ENCODE measurements around the gene VPS50.
"Not testable (repeated sequence)": the region's sequence is repeated elsewhere in the genome, so short reads cannot be mapped to it uniquely, and the experiment has no call there.

Gene VPS50

DNA sequence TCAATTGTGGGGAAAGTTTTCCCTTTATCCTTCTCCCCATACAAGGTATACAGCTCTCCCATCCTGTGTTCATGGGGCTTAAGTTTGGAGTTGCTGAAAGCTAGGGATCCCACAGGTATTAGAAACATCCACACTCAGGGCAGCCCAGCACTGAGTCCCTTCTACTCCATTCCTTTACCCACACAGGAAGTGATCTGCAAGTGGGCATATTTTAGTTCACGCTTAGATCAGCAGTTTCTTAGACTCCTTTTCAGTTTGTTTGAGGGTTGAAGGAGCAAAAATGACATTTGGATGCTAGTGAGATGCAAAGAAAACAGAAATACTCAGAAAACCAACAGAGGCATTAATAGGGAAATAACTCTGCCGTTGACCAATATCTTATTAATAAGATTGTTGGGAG is 134.7 kb downstream of the VPS50 start:
- H3K4me3 ChIP-seq (ENCODE audit: low read depth, low read length): no peak overlapping the region
- H3K36me3 ChIP-seq (ENCODE audit: insufficient read depth, low read length): no peaks in the 10 kb centered on the region
- H3K79me2 ChIP-seq (ENCODE audit: control insufficient read depth, insufficient read depth, low read length, unreplicated experiment): no peaks in the 10 kb centered on the region
- no peak overlapping the region for H2AFZ ChIP-seq (ENCODE audit: low read length, unreplicated experiment)
- H3K27ac ChIP-seq (ENCODE audit: low read depth, low read length): no peak overlapping the region
- no peaks in the 10 kb centered on the region for H3K4me1 ChIP-seq (ENCODE audit: control insufficient read depth, insufficient read depth, low read length, unreplicated experiment)
- H3K27me3 ChIP-seq (ENCODE audit: insufficient read depth, low read length): no peaks in the 10 kb centered on the region; the same call in 1 of the 2 replicates

GRCh38 chr7:93367254-93367653 is 135.1 kb downstream of the VPS50 start:
- Histone ChIP-seq H3K4me3 (ENCODE audit: low read depth, low read length) (no peak overlapping the region), H3K27me3 (ENCODE audit: insufficient read depth, low read length) (no peaks in the 10 kb centered on the region; the same call in 1 of the 2 replicates), H3K27ac (ENCODE audit: low read depth, low read length) (no peak overlapping the region), H3K36me3 (ENCODE audit: insufficient read depth, low read length) (no peaks in the 10 kb centered on the region), H2AFZ (ENCODE audit: low read length, unreplicated experiment) (no peak overlapping the region), H3K79me2 (ENCODE audit: control insufficient read depth, insufficient read depth, low read length, unreplicated experiment) (no peaks in the 10 kb centered on the region), H3K4me1 (ENCODE audit: control insufficient read depth, insufficient read depth, low read length, unreplicated experiment) (no peaks in the 10 kb centered on the region)

DNA sequence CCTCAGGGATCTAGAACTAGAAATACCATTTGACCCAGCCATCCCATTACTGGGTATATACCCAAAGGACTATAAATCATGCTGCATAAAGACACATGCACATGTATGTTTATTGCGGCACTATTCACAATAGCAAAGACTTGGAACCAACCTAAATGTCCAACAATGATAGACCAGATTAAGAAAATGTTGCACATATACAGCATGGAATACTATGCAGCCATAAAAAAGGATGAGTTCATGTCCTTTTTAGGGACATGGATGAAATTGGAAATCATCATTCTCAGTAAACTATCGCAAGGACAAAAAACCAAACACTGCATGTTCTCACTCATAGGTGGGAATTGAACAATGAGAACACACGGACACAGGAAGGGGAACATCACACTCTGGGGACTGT is 138.8 kb downstream of the VPS50 start:
- not testable (repeated sequence) for H3K4me3 ChIP-seq (ENCODE audit: low read depth, low read length); H3K36me3 ChIP-seq (ENCODE audit: insufficient read depth, low read length); H3K27me3 ChIP-seq (ENCODE audit: insufficient read depth, low read length); H2AFZ ChIP-seq (ENCODE audit: low read length, unreplicated experiment); H3K4me1 ChIP-seq (ENCODE audit: control insufficient read depth, insufficient read depth, low read length, unreplicated experiment); H3K27ac ChIP-seq (ENCODE audit: low read depth, low read length); H3K79me2 ChIP-seq (ENCODE audit: control insufficient read depth, insufficient read depth, low read length, unreplicated experiment)

DNA sequence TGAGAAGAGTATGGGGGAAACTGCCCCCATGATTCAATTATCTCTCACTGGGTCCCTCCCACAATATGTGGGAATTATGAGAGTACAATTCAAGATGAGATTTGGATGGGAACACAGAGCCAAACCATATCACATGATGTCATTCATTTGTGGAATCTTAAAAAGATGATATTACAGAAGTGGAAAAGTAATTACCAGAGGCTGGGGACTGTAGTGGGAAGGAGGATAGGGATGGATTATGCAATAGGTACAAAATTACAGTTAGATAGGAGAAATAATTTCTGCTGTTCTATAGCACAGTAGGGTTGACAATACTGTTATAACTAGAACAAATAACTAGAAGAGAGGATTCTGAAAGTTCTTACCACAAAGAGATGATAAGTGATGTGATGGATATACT is 141.4 kb downstream of the VPS50 start:
- Histone ChIP-seq H3K4me3 (ENCODE audit: low read depth, low read length) (no peak overlapping the region), H3K79me2 (ENCODE audit: control insufficient read depth, insufficient read depth, low read length, unreplicated experiment) (no peaks in the 10 kb centered on the region), H2AFZ (ENCODE audit: low read length, unreplicated experiment) (no peak overlapping the region), H3K27me3 (ENCODE audit: insufficient read depth, low read length) (peaks cover 28% of the 10 kb centered on the region), H3K27ac (ENCODE audit: low read depth, low read length) (no peak overlapping the region), H3K36me3 (ENCODE audit: insufficient read depth, low read length) (no peaks in the 10 kb centered on the region), H3K4me1 (ENCODE audit: control insufficient read depth, insufficient read depth, low read length, unreplicated experiment) (no peaks in the 10 kb centered on the region)

- Histone ChIP-seq H2AFZ (ENCODE audit: low read length, unreplicated experiment) (no peak overlapping the region), H3K4me1 (ENCODE audit: control insufficient read depth, insufficient read depth, low read length, unreplicated experiment) (no peaks in the 10 kb centered on the region), H3K27ac (ENCODE audit: low read depth, low read length) (no peak overlapping the region), H3K27me3 (ENCODE audit: insufficient read depth, low read length) (peaks cover 37% of the 10 kb centered on the region), H3K36me3 (ENCODE audit: insufficient read depth, low read length) (no peaks in the 10 kb centered on the region), H3K79me2 (ENCODE audit: control insufficient read depth, insufficient read depth, low read length, unreplicated experiment) (no peaks in the 10 kb centered on the region), H3K4me3 (ENCODE audit: low read depth, low read length) (0 out of 2 replicates have a peak overlapping the region, but pooled peaks have one; percentile 10)
Measured at GRCh38 chr7:93374345-93374940, 142.3 kb downstream of the VPS50 start.

GRCh38 chr7:93375603-93376002 is 143.4 kb downstream of the VPS50 start:
- no peak overlapping the region for H2AFZ ChIP-seq (ENCODE audit: low read length, unreplicated experiment)
- no peak overlapping the region for H3K4me3 ChIP-seq (ENCODE audit: low read depth, low read length)
- peaks cover 44% of the 10 kb centered on the region for H3K27me3 ChIP-seq (ENCODE audit: insufficient read depth, low read length)
- H3K79me2 ChIP-seq (ENCODE audit: control insufficient read depth, insufficient read depth, low read length, unreplicated experiment): no peaks in the 10 kb centered on the region
- no peak overlapping the region for H3K27ac ChIP-seq (ENCODE audit: low read depth, low read length)
- no peaks in the 10 kb centered on the region for H3K36me3 ChIP-seq (ENCODE audit: insufficient read depth, low read length)
- H3K4me1 ChIP-seq (ENCODE audit: control insufficient read depth, insufficient read depth, low read length, unreplicated experiment): no peaks in the 10 kb centered on the region

GRCh38 chr7:93378131-93378760 is 146.1 kb downstream of the VPS50 start:
- H3K27me3 ChIP-seq (ENCODE audit: insufficient read depth, low read length): peaks cover 57% of the 10 kb centered on the region
- no peak overlapping the region for H3K4me3 ChIP-seq (ENCODE audit: low read depth, low read length)
- H3K4me1 ChIP-seq (ENCODE audit: control insufficient read depth, insufficient read depth, low read length, unreplicated experiment): no peaks in the 10 kb centered on the region
- H3K27ac ChIP-seq (ENCODE audit: low read depth, low read length): no peak overlapping the region
- H3K79me2 ChIP-seq (ENCODE audit: control insufficient read depth, insufficient read depth, low read length, unreplicated experiment): no peaks in the 10 kb centered on the region
- H3K36me3 ChIP-seq (ENCODE audit: insufficient read depth, low read length): no peaks in the 10 kb centered on the region
- H2AFZ ChIP-seq (ENCODE audit: low read length, unreplicated experiment): no peak overlapping the region

GRCh38 chr7:93382362-93382761 is 150.2 kb downstream of the VPS50 start:
- H3K79me2 ChIP-seq (ENCODE audit: control insufficient read depth, insufficient read depth, low read length, unreplicated experiment): no peaks in the 10 kb centered on the region
- peaks cover 72% of the 10 kb centered on the region for H3K27me3 ChIP-seq (ENCODE audit: insufficient read depth, low read length)
- H3K4me1 ChIP-seq (ENCODE audit: control insufficient read depth, insufficient read depth, low read length, unreplicated experiment): no peaks in the 10 kb centered on the region
- no peak overlapping the region for H3K4me3 ChIP-seq (ENCODE audit: low read depth, low read length)
- no peaks in the 10 kb centered on the region for H3K36me3 ChIP-seq (ENCODE audit: insufficient read depth, low read length)
- no peak overlapping the region for H2AFZ ChIP-seq (ENCODE audit: low read length, unreplicated experiment)
- no peak overlapping the region for H3K27ac ChIP-seq (ENCODE audit: low read depth, low read length)

GRCh38 chr7:93390660-93391059 is 158.5 kb downstream of the VPS50 start:
- no peak overlapping the region for H3K4me3 ChIP-seq (ENCODE audit: low read depth, low read length)
- peaks cover 26% of the 10 kb centered on the region for H3K27me3 ChIP-seq (ENCODE audit: insufficient read depth, low read length)
- no peak overlapping the region for H2AFZ ChIP-seq (ENCODE audit: low read length, unreplicated experiment)
- H3K4me1 ChIP-seq (ENCODE audit: control insufficient read depth, insufficient read depth, low read length, unreplicated experiment): no peaks in the 10 kb centered on the region
- no peaks in the 10 kb centered on the region for H3K36me3 ChIP-seq (ENCODE audit: insufficient read depth, low read length)
- H3K79me2 ChIP-seq (ENCODE audit: control insufficient read depth, insufficient read depth, low read length, unreplicated experiment): no peaks in the 10 kb centered on the region
- H3K27ac ChIP-seq (ENCODE audit: low read depth, low read length): no peak overlapping the region

DNA sequence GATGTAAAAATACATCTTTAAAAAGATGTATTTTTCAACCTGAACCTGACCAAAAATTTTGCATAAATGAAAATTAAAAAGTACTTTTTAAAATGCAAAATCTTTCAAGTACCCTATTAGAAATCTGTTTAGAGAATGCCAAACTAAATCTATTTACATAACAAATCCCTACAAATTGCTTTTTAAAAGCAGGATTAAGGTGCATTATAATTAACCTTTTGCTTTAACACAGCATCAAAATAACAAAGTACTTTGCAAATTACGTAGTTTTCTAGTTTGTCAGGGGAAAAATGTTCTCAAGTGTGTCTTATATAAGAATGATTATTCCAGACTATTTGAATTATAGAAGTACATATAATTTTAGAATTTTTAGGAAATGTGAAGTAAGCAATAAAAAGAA is 160.8 kb downstream of the VPS50 start:
- no peak overlapping the region for H2AFZ ChIP-seq (ENCODE audit: low read length, unreplicated experiment)
- no peaks in the 10 kb centered on the region for H3K79me2 ChIP-seq (ENCODE audit: control insufficient read depth, insufficient read depth, low read length, unreplicated experiment)
- H3K4me3 ChIP-seq (ENCODE audit: low read depth, low read length): no peak overlapping the region
- peaks cover 8% of the 10 kb centered on the region; the same call in 1 of the 2 replicates for H3K27me3 ChIP-seq (ENCODE audit: insufficient read depth, low read length)
- H3K36me3 ChIP-seq (ENCODE audit: insufficient read depth, low read length): no peaks in the 10 kb centered on the region
- H3K4me1 ChIP-seq (ENCODE audit: control insufficient read depth, insufficient read depth, low read length, unreplicated experiment): no peaks in the 10 kb centered on the region
- no peak overlapping the region for H3K27ac ChIP-seq (ENCODE audit: low read depth, low read length)

- Histone ChIP-seq H3K4me1 (ENCODE audit: control insufficient read depth, insufficient read depth, low read length, unreplicated experiment) (no peaks in the 10 kb centered on the region), H2AFZ (ENCODE audit: low read length, unreplicated experiment) (no peak overlapping the region), H3K36me3 (ENCODE audit: insufficient read depth, low read length) (no peaks in the 10 kb centered on the region), H3K27me3 (ENCODE audit: insufficient read depth, low read length) (peaks cover 34% of the 10 kb centered on the region; the same call in 1 of the 2 replicates), H3K27ac (ENCODE audit: low read depth, low read length) (no peak overlapping the region), H3K79me2 (ENCODE audit: control insufficient read depth, insufficient read depth, low read length, unreplicated experiment) (no peaks in the 10 kb centered on the region), H3K4me3 (ENCODE audit: low read depth, low read length) (no peak overlapping the region)
Measured at GRCh38 chr7:93399642-93400041, 167.5 kb downstream of the VPS50 start.
